Ureter (tissue), 1 donor: Measurements from ENCODE around the gene NLRC5. TPM values are rescaled to one million over a fixed set of nuclear protein-coding genes. Genes with fewer than 3 reads are reported as not detected.
"Not testable (repeated sequence)": the region's sequence is repeated elsewhere in the genome, so short reads cannot be mapped to it uniquely, and the experiment has no call there.

ENCODE experiments used
- DNase-seq: peaks from one replicate; pipeline ENCODE4 v3.0.0-alpha.2; 2020; ENCODE audit warnings: low spot score
- total RNA-seq: library from RNA; stranded (reverse); gene quantifications from one replicate; pipeline ENCODE4 v1.2.4, GENCODE V29; 2023
- donor health status: DM: yes; HTN: yes; CAD: no.

NLRC5 gene
- total RNA-seq, 1 donor from 2014 or later: 50.1 TPM

- no peak for DNase-seq
Measured at GRCh38 chr16:57048095-57048494, 58.7 kb downstream of the NLRC5 start.

- no peak for DNase-seq
Measured at GRCh38 chr16:57049678-57050077, 60.3 kb downstream of the NLRC5 start.

GRCh38 chr16:57051696-57052228, 62.4 kb downstream of the NLRC5 start:
- no peak for DNase-seq

GRCh38 chr16:57053206-57053605, 63.8 kb downstream of the NLRC5 start:
- DNase-seq: no peak

GRCh38 chr16:57054338-57054737, 65.0 kb downstream of the NLRC5 start:
- no peak for DNase-seq

- DNase-seq: no peak
Measured at GRCh38 chr16:57054771-57055170, 65.4 kb downstream of the NLRC5 start.

GRCh38 chr16:57055671-57056070, 66.3 kb downstream of the NLRC5 start:
- DNase-seq: no peak

GRCh38 chr16:57058291-57058861, 69.0 kb downstream of the NLRC5 start:
- no peak for DNase-seq

- no peak for DNase-seq
Measured at GRCh38 chr16:57060323-57061083, 71.1 kb downstream of the NLRC5 start.

GRCh38 chr16:57061084-57061905, 71.9 kb downstream of the NLRC5 start:
- peak; percentile 84 for DNase-seq

- DNase-seq: no peak
Measured at GRCh38 chr16:57062329-57062728, 73.0 kb downstream of the NLRC5 start.

GRCh38 chr16:57063189-57063588, 73.8 kb downstream of the NLRC5 start:
- DNase-seq: not testable (repeated sequence)

- DNase-seq: no peak
Measured at GRCh38 chr16:57064995-57065394, 75.6 kb downstream of the NLRC5 start.

- no peak for DNase-seq
Measured at GRCh38 chr16:57066625-57067024, 77.3 kb downstream of the NLRC5 start.

- no peak for DNase-seq
Measured at GRCh38 chr16:57067347-57067746, 78.0 kb downstream of the NLRC5 start.

GRCh38 chr16:57069053-57069452, 79.7 kb downstream of the NLRC5 start:
- DNase-seq: no peak

GRCh38 chr16:57069635-57070370, 80.4 kb downstream of the NLRC5 start:
- no peak for DNase-seq

- no peak for DNase-seq
Measured at GRCh38 chr16:57070424-57070823, 81.1 kb downstream of the NLRC5 start.

GRCh38 chr16:57071081-57071732, 81.8 kb downstream of the NLRC5 start:
- not testable (repeated sequence) for DNase-seq

GRCh38 chr16:57071831-57072582, 82.7 kb downstream of the NLRC5 start:
- no peak for DNase-seq
